ENCODE measurements around the gene GAB1. TPM values are rescaled to one million over a fixed set of nuclear protein-coding genes. Genes with fewer than 3 reads are reported as not detected.

The GAB1 gene
- total and polyA plus RNA-seq, 4 experiments from 2014 or later, result 0.26 to 0.78 TPM; not detected in 2

DNA sequence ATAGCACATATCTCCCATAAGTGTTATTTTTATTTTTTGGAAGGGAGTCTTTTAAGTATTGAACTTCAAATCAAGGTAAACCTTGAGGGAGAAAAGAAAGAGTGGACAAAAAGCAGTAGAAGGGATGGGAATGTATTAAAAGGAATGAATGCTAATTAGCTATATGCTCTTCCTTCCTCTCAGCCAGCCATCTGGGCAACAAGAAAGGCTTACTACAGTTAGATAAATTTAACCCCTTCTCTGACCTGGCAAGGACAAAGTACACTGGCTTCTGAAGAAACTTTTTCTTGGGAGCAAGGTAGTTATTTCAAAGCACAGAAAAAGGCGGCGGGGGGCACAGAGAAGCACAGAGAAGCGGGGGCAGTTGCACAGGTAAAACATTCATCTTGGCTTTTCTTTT, 54.6 kb downstream of the GAB1 start:
- Mint-ChIP-seq H3K9me3 (peaks cover 0 to 2% (median 0%) of the 10 kb centered on the region in 8 donors), H3K36me3 (no peaks in the 10 kb centered on the region), H3K4me3 (no peak overlapping the region), H3K4me1 (no peaks in the 10 kb centered on the region), H3K27ac (no peak overlapping the region), H3K27me3 (peaks cover 10 to 20% of the 10 kb centered on the region in 2 donors)
- Histone ChIP-seq H3K4me1 (ENCODE audit: insufficient read depth, low read length) (no peaks in the 10 kb centered on the region), H3K27ac (ENCODE audit: low read depth, low read length) (no peak overlapping the region), H3K9me3 (ENCODE audit: control insufficient read depth in 1 of 2, low read length in 2 of 2) (no peaks in the 10 kb centered on the region), H3K36me3 (ENCODE audit: insufficient read depth, low read length) (no peaks in the 10 kb centered on the region), H3K4me3 (ENCODE audit: low read length in 2 of 2) (no peak overlapping the region), H3K27me3 (ENCODE audit: insufficient read depth, low read length) (no peaks in the 10 kb centered on the region)
- POLR2A ChIA-PET (ENCODE audit: partially characterized antibody), result no interaction called here
- DNase-seq, result no peak
- intact Hi-C loops (cut with micrococcal nuclease), result no loop called here
- CTCF ChIA-PET (ENCODE audit: partially characterized antibody), result interaction anchor here (1.9 kb wide), 1 partner anchor 8 kb away, joined by 5 read pairs; no protein-coding TSS in a partner anchor

DNA sequence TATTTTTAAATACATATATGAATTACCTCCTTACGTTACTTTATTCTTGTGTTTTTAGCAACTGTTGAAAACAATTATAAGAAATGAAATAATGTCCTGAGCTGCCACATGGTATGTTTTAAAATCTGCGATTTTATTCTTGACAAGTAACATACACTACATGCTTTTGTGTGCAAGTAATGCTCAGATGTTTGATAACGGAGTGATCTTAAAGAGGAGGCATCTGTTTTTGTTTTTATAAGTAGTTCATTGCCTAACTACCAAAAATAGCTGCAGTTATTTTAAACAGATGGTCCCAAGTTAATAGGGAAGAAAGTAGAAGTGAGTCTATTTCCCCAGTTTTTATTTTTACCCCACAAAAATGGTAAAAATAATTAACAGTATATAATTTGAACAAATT, 55.2 kb downstream of the GAB1 start:
- Histone ChIP-seq H3K27ac (ENCODE audit: low read depth, low read length) (no peak overlapping the region), H3K4me1 (ENCODE audit: insufficient read depth, low read length) (no peaks in the 10 kb centered on the region), H3K27me3 (ENCODE audit: insufficient read depth, low read length) (no peaks in the 10 kb centered on the region), H3K36me3 (ENCODE audit: insufficient read depth, low read length) (no peaks in the 10 kb centered on the region), H3K4me3 (ENCODE audit: low read length in 2 of 2) (no peak overlapping the region), H3K9me3 (ENCODE audit: control insufficient read depth in 1 of 2, low read length in 2 of 2) (no peaks in the 10 kb centered on the region)
- POLR2A ChIA-PET (ENCODE audit: partially characterized antibody), result no interaction called here
- H3K36me3 Mint-ChIP-seq, result no peaks in the 10 kb centered on the region
- no peak overlapping the region for H3K4me3 Mint-ChIP-seq
- H3K9me3 Mint-ChIP-seq, result peaks cover 0 to 1% (median 0%) of the 10 kb centered on the region in 8 donors
- H3K27me3 Mint-ChIP-seq, result peaks cover 8 to 20% of the 10 kb centered on the region in 2 donors
- CTCF ChIA-PET (ENCODE audit: partially characterized antibody), result no interaction called here
- intact Hi-C loops (cut with micrococcal nuclease), result no loop called here
- no peak for DNase-seq
- no peak overlapping the region for H3K27ac Mint-ChIP-seq
- H3K4me1 Mint-ChIP-seq, result no peaks in the 10 kb centered on the region

DNA sequence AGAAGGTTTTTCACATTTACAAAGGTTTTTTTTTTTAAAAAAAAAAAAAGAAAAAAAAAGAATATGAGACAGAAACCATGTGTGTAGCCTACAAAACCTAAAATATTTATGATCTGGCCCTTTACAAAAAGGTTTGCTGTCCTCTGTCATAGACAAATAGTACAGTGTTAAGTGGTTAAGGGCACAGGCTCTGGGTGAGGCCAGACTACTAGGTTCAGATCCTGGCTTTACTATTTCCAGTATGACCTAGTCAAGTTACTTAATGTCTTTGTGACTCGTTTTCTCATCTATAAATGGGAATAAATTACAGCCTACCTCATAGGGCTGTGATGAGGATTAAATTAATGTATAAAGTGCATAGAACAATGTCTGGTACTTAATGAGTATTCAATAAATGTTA, 56.5 kb downstream of the GAB1 start:
- no peak for DNase-seq
- H3K4me3 Mint-ChIP-seq, result no peak overlapping the region
- Histone ChIP-seq H3K4me3 (ENCODE audit: low read length in 2 of 2) (no peak overlapping the region), H3K9me3 (ENCODE audit: control insufficient read depth in 1 of 2, low read length in 2 of 2) (no peaks in the 10 kb centered on the region), H3K4me1 (ENCODE audit: insufficient read depth, low read length) (no peaks in the 10 kb centered on the region), H3K27ac (ENCODE audit: low read depth, low read length) (no peak overlapping the region), H3K27me3 (ENCODE audit: insufficient read depth, low read length) (no peaks in the 10 kb centered on the region), H3K36me3 (ENCODE audit: insufficient read depth, low read length) (no peaks in the 10 kb centered on the region)
- peaks cover 0 to 1% (median 0%) of the 10 kb centered on the region in 8 donors for H3K9me3 Mint-ChIP-seq
- intact Hi-C loops (cut with micrococcal nuclease), result no loop called here
- H3K4me1 Mint-ChIP-seq, result no peaks in the 10 kb centered on the region
- ChIA-PET CTCF (ENCODE audit: partially characterized antibody) (no interaction called here), POLR2A (ENCODE audit: partially characterized antibody) (no interaction called here)
- H3K27ac Mint-ChIP-seq, result no peak overlapping the region
- no peaks in the 10 kb centered on the region for H3K36me3 Mint-ChIP-seq
- H3K27me3 Mint-ChIP-seq, result peaks cover 7 to 13% of the 10 kb centered on the region in 2 donors

- Mint-ChIP-seq H3K27me3 (peaks cover 7 to 12% of the 10 kb centered on the region in 2 donors), H3K4me1 (peaks cover 0 to 2% (median under 1%) of the 10 kb centered on the region in 4 donors), H3K27ac (no peak overlapping the region), H3K4me3 (no peak overlapping the region), H3K9me3 (peaks cover 0 to 1% (median 0%) of the 10 kb centered on the region in 8 donors), H3K36me3 (no peaks in the 10 kb centered on the region)
- no peak overlapping the region for H3K4me3 ChIP-seq (ENCODE audit: low read length in 2 of 2)
- H3K27me3 ChIP-seq (ENCODE audit: insufficient read depth, low read length), result no peaks in the 10 kb centered on the region
- POLR2A ChIA-PET (ENCODE audit: partially characterized antibody), result no interaction called here
- no peaks in the 10 kb centered on the region for H3K36me3 ChIP-seq (ENCODE audit: insufficient read depth, low read length)
- no peak overlapping the region for H3K27ac ChIP-seq (ENCODE audit: low read depth, low read length)
- CTCF ChIA-PET (ENCODE audit: partially characterized antibody), result interaction anchor here (1.4 kb wide), 1 partner anchor 10 kb away, joined by 3 read pairs; no protein-coding TSS in a partner anchor
- H3K9me3 ChIP-seq (ENCODE audit: control insufficient read depth in 1 of 2, low read length in 2 of 2), result no peaks in the 10 kb centered on the region
- intact Hi-C loops (cut with micrococcal nuclease), result no loop called here
- H3K4me1 ChIP-seq (ENCODE audit: insufficient read depth, low read length), result no peaks in the 10 kb centered on the region
- DNase-seq, result no peak
Observed at GRCh38 chr4:143394739-143395453, 58.2 kb downstream of the GAB1 start.

DNA sequence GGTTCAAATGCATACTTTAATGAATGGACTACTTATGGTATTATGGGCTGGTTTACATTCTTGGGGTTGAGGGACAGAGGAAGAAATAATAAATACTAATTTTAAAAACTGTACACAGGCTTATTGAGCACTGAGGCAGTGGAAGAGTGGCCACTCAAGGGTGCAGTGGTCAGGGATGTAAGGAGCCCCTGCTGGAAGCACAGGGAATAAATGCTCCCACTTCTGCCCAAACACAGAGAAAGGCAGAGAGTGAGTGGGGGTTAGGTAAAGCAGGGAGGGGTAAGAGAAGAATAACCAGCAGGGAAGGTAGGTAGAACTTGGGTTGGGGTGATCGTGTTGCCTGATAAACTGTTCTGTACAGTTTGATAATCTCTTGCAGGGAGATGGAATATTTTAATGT, 60.0 kb downstream of the GAB1 start:
- peaks cover 6 to 7% of the 10 kb centered on the region in 2 donors for H3K27me3 Mint-ChIP-seq
- ChIA-PET CTCF (ENCODE audit: partially characterized antibody) (interaction anchor here (1.0 kb wide), 1 partner anchor 19 kb away, joined by 3 read pairs; no protein-coding TSS in a partner anchor), POLR2A (ENCODE audit: partially characterized antibody) (no interaction called here)
- H3K4me3 ChIP-seq (ENCODE audit: low read length in 2 of 2), result no peak overlapping the region
- no peaks in the 10 kb centered on the region for H3K4me1 ChIP-seq (ENCODE audit: insufficient read depth, low read length)
- no peaks in the 10 kb centered on the region for H3K9me3 Mint-ChIP-seq
- peaks cover 0 to 2% (median under 1%) of the 10 kb centered on the region in 4 donors for H3K4me1 Mint-ChIP-seq
- H3K27ac ChIP-seq (ENCODE audit: low read depth, low read length), result no peak overlapping the region
- no peaks in the 10 kb centered on the region for H3K27me3 ChIP-seq (ENCODE audit: insufficient read depth, low read length)
- no peaks in the 10 kb centered on the region for H3K9me3 ChIP-seq (ENCODE audit: control insufficient read depth in 1 of 2, low read length in 2 of 2)
- no peak for DNase-seq
- H3K36me3 ChIP-seq (ENCODE audit: insufficient read depth, low read length), result no peaks in the 10 kb centered on the region
- no peak overlapping the region for H3K4me3 Mint-ChIP-seq
- intact Hi-C loops (cut with micrococcal nuclease), result no loop called here
- H3K36me3 Mint-ChIP-seq, result no peaks in the 10 kb centered on the region
- no peak overlapping the region for H3K27ac Mint-ChIP-seq

- DNase-seq, result no peak
- intact Hi-C loops (cut with micrococcal nuclease), result no loop called here
- CTCF ChIA-PET (ENCODE audit: partially characterized antibody), result interaction anchor here (0.8 to 1.5 kb wide), 2 partner anchors 12 to 17 kb away, joined by 3 to 7 read pairs; no protein-coding TSS in a partner anchor
- no peak overlapping the region for H3K4me3 ChIP-seq (ENCODE audit: low read length in 2 of 2)
- Mint-ChIP-seq H3K27ac (no peak overlapping the region), H3K9me3 (no peaks in the 10 kb centered on the region), H3K27me3 (peaks cover 6 to 7% of the 10 kb centered on the region in 2 donors), H3K4me1 (peaks cover 0 to 2% (median under 1%) of the 10 kb centered on the region in 4 donors), H3K4me3 (no peak overlapping the region), H3K36me3 (no peaks in the 10 kb centered on the region)
- H3K27ac ChIP-seq (ENCODE audit: low read depth, low read length), result no peak overlapping the region
- no peaks in the 10 kb centered on the region for H3K36me3 ChIP-seq (ENCODE audit: insufficient read depth, low read length)
- H3K9me3 ChIP-seq (ENCODE audit: control insufficient read depth in 1 of 2, low read length in 2 of 2), result no peaks in the 10 kb centered on the region
- no peaks in the 10 kb centered on the region for H3K27me3 ChIP-seq (ENCODE audit: insufficient read depth, low read length)
- H3K4me1 ChIP-seq (ENCODE audit: insufficient read depth, low read length), result no peaks in the 10 kb centered on the region
- POLR2A ChIA-PET (ENCODE audit: partially characterized antibody), result no interaction called here
Observed at GRCh38 chr4:143397335-143397734, 60.7 kb downstream of the GAB1 start.

GRCh38 chr4:143397887-143398286, 61.2 kb downstream of the GAB1 start:
- Histone ChIP-seq H3K9me3 (ENCODE audit: control insufficient read depth in 1 of 2, low read length in 2 of 2) (no peaks in the 10 kb centered on the region), H3K27ac (ENCODE audit: low read depth, low read length) (no peak overlapping the region), H3K27me3 (ENCODE audit: insufficient read depth, low read length) (no peaks in the 10 kb centered on the region), H3K4me3 (ENCODE audit: low read length in 2 of 2) (no peak overlapping the region), H3K4me1 (ENCODE audit: insufficient read depth, low read length) (no peaks in the 10 kb centered on the region), H3K36me3 (ENCODE audit: insufficient read depth, low read length) (no peaks in the 10 kb centered on the region)
- ChIA-PET POLR2A (ENCODE audit: partially characterized antibody) (interaction anchor here (0.5 kb wide), 1 partner anchor 9 kb away, joined by 4 read pairs; no protein-coding TSS in a partner anchor), CTCF (ENCODE audit: partially characterized antibody) (interaction anchor here (0.8 to 1.9 kb wide), 3 partner anchors 13 to 17 kb away, joined by 3 to 7 read pairs (median 5); no protein-coding TSS in a partner anchor)
- H3K9me3 Mint-ChIP-seq, result no peaks in the 10 kb centered on the region
- peaks cover 6 to 7% of the 10 kb centered on the region in 2 donors for H3K27me3 Mint-ChIP-seq
- no peak for DNase-seq
- intact Hi-C loops (cut with micrococcal nuclease), result no loop called here
- no peak overlapping the region for H3K27ac Mint-ChIP-seq
- peaks cover 0 to 3% (median 1%) of the 10 kb centered on the region in 4 donors for H3K4me1 Mint-ChIP-seq
- no peaks in the 10 kb centered on the region for H3K36me3 Mint-ChIP-seq
- H3K4me3 Mint-ChIP-seq, result no peak overlapping the region
